IMR-90 (cell line): ENCODE measurements around the gene ZNF582. TPM values are rescaled to one million over a fixed set of nuclear protein-coding genes. Genes with fewer than 3 reads are reported as not detected.

ENCODE experiments used
- ATAC-seq: fragments of 200-7000 bp; cut with Tn5 transposase; 2 replicates; pipeline ENCODE4 v1.9.1; 2020; ENCODE audit warnings: low read depth, mild to moderate bottlenecking, moderate library complexity
- BruUV-seq: library from RNA; stranded (reverse); fragments of 400-500 nt; replicated peaks from 2 replicates; lab custom pipeline; 2021; lab: Mats Ljungman, UMichigan
- CTCF ChIA-PET: fragments of 300-600 bp; formaldehyde crosslinking; extraction: SDS; loops from one replicate; lab custom pipeline; 2021; ENCODE audit warnings: antibody characterized with exemption; lab: Yijun Ruan, JAX
- POLR2A ChIA-PET: fragments of 300-600 bp; sonication (Branson Sonifier 250); formaldehyde crosslinking; loops from one replicate; lab custom pipeline; 2022; ENCODE audit warnings: antibody characterized with exemption; ENCODE audit not compliant: unreplicated experiment; lab: Charles Lee
- DNase-seq: peaks from one replicate; pipeline ENCODE4 v3.0.0; 2013
- H2AFZ ChIP-seq: replicated peaks from 2 replicates; pipeline ENCODE3; 2013; ENCODE audit warnings: low read length, mild to moderate bottlenecking; ENCODE audit not compliant: poor library complexity
- H2AK5ac ChIP-seq: 2 replicates; pipeline ENCODE4 v1.6.1; 2013; ENCODE audit warnings: low read depth, low read length, inconsistent platforms
- H2AK9ac ChIP-seq: replicated peaks from 2 replicates; pipeline ENCODE3; 2013; ENCODE audit warnings: mild to moderate bottlenecking, low read depth, low read length, moderate library complexity; ENCODE audit not compliant: poor library complexity
- H2BK120ac ChIP-seq: 2 replicates; pipeline ENCODE4 v1.6.1; 2013; ENCODE audit warnings: low read depth, low read length, inconsistent platforms
- H2BK15ac ChIP-seq: 3 replicates; pipeline ENCODE4 v1.6.1; 2013; ENCODE audit warnings: low read depth, low read length, inconsistent platforms
- H2BK20ac ChIP-seq: 2 replicates; pipeline ENCODE4 v1.6.1; 2013; ENCODE audit warnings: low read depth, mild to moderate bottlenecking, inconsistent platforms, low read length, moderate library complexity
- H2BK5ac ChIP-seq: 2 replicates; pipeline ENCODE4 v1.6.1; 2013; ENCODE audit warnings: mild to moderate bottlenecking, low read depth, low read length, inconsistent platforms; ENCODE audit not compliant: poor library complexity, severe bottlenecking
- H3K14ac ChIP-seq: replicated peaks from 2 replicates; pipeline ENCODE4 v1.6.1; 2013; ENCODE audit warnings: low read depth, low read length, inconsistent platforms
- H3K18ac ChIP-seq: 2 replicates; pipeline ENCODE4 v1.6.1; 2013; ENCODE audit warnings: low read depth, low read length, control low read depth
- H3K23ac ChIP-seq: 2 replicates; pipeline ENCODE4 v1.6.1; 2013; ENCODE audit warnings: low read depth, low read length, inconsistent platforms
- H3K27ac ChIP-seq: 2 replicates; pipeline ENCODE4 v1.5.1; 2013; ENCODE audit warnings: mild to moderate bottlenecking, control low read depth, low read length; ENCODE audit not compliant: insufficient read depth
- H3K27me3 ChIP-seq: 2 replicates; pipeline ENCODE4 v1.6.1; 2013; ENCODE audit warnings: low read length; ENCODE audit not compliant: control insufficient read depth, insufficient read depth
- H3K36me3 ChIP-seq: 2 replicates; pipeline ENCODE4 v1.6.1; 2013; ENCODE audit warnings: low read length, mixed read lengths; ENCODE audit not compliant: control insufficient read depth, insufficient read depth
- H3K4ac ChIP-seq: 2 replicates; pipeline ENCODE4 v1.6.1; 2013; ENCODE audit warnings: low read depth, low read length, inconsistent platforms
- H3K4me1 ChIP-seq: 2 replicates; pipeline ENCODE4 v1.6.1; 2013; ENCODE audit warnings: low read length, mixed read lengths; ENCODE audit not compliant: control insufficient read depth, insufficient read depth
- H3K4me2 ChIP-seq: 2 replicates; pipeline ENCODE4 v1.6.1; 2013; ENCODE audit warnings: low read depth, mild to moderate bottlenecking, control low read depth, low read length, moderate library complexity
- H3K4me3 ChIP-seq: 2 replicates; pipeline ENCODE4 v1.5.1; 2013; ENCODE audit warnings: low read depth, mild to moderate bottlenecking, control low read depth, low read length, moderate library complexity; ENCODE audit not compliant: insufficient read depth
- H3K56ac ChIP-seq: 2 replicates; pipeline ENCODE4 v1.6.1; 2013; ENCODE audit warnings: low read length, inconsistent platforms; ENCODE audit not compliant: insufficient read depth; ENCODE audit errors: extremely low read depth
- H3K79me1 ChIP-seq, 2 experiments: 2 replicates each; pipeline ENCODE4 v1.6.1; 2013; ENCODE audit warnings: low read length in 2 of 2, inconsistent platforms in 1 of 2, low read depth in 1 of 2
- H3K9ac ChIP-seq: 2 replicates; pipeline ENCODE4 v1.6.1; 2013; ENCODE audit warnings: low read depth, low read length, control low read depth
- H3K9me1 ChIP-seq: 2 replicates; pipeline ENCODE4 v1.6.1; 2013; ENCODE audit warnings: low read length, inconsistent platforms; ENCODE audit not compliant: insufficient read depth
- H3K9me3 ChIP-seq: 2 replicates; pipeline ENCODE4 v1.6.1; 2013; ENCODE audit warnings: low read length; ENCODE audit not compliant: control insufficient read depth, insufficient read depth
- H4K20me1 ChIP-seq: 2 replicates; pipeline ENCODE4 v1.6.1; 2013; ENCODE audit warnings: low read length, inconsistent platforms; ENCODE audit not compliant: insufficient read depth
- H4K5ac ChIP-seq: 2 replicates; pipeline ENCODE4 v1.6.1; 2013; ENCODE audit warnings: mild to moderate bottlenecking, low read depth, low read length, control low read depth
- H4K8ac ChIP-seq, 2 experiments: 2 replicates each; pipeline ENCODE4 v1.6.1; 2013; ENCODE audit warnings: low read depth in 2 of 2, low read length in 2 of 2, control low read depth in 1 of 2, inconsistent platforms in 1 of 2
- H4K91ac ChIP-seq: 2 replicates; pipeline ENCODE4 v1.6.1; 2013; ENCODE audit warnings: low read depth, low read length, inconsistent platforms; ENCODE audit not compliant: insufficient read depth
- BHLHE40 ChIP-seq: fragments of 150-350 bp; IDR thresholded peaks from 2 replicates; pipeline ENCODE4 v1.6.1; 2016; ENCODE audit warnings: mild to moderate bottlenecking, low read depth, low read length
- CEBPB ChIP-seq: IDR thresholded peaks from 2 replicates; pipeline ENCODE4 v1.6.1; 2012; ENCODE audit warnings: low read depth, low read length, improper control_type of control experiment
- FOS ChIP-seq: fragments of 150-350 bp; IDR thresholded peaks from 2 replicates; pipeline ENCODE4 v1.6.1; 2016; ENCODE audit warnings: low read depth, low read length
- MAFK ChIP-seq: IDR thresholded peaks from 2 replicates; pipeline ENCODE4 v1.6.1; 2012; ENCODE audit warnings: low read depth, low read length, improper control_type of control experiment
- MAZ ChIP-seq: IDR thresholded peaks from 2 replicates; pipeline ENCODE4 v1.6.1; 2012; ENCODE audit warnings: low read depth, mild to moderate bottlenecking, low read length, improper control_type of control experiment, moderate library complexity, borderline replicate concordance
- MXI1 ChIP-seq: IDR thresholded peaks from 2 replicates; pipeline ENCODE4 v1.6.1; 2012; ENCODE audit warnings: low read depth, mild to moderate bottlenecking, low read length, moderate library complexity, borderline replicate concordance
- NFE2L2 ChIP-seq: fragments of 150-350 bp; IDR thresholded peaks from 2 replicates; pipeline ENCODE4 v1.6.1; 2016; ENCODE audit warnings: low read depth, mild to moderate bottlenecking, low read length
- POLR2A ChIP-seq: IDR thresholded peaks from 2 replicates; pipeline ENCODE4 v1.6.1; 2012; ENCODE audit warnings: mild to moderate bottlenecking, low read depth, low read length
- RAD21 ChIP-seq: IDR thresholded peaks from 2 replicates; pipeline ENCODE4 v1.6.1; 2012; ENCODE audit warnings: low read length, improper control_type of control experiment
- RCOR1 ChIP-seq: IDR thresholded peaks from 2 replicates; pipeline ENCODE4 v1.6.1; 2012; ENCODE audit warnings: mild to moderate bottlenecking, low read length, improper control_type of control experiment; ENCODE audit not compliant: insufficient replicate concordance
- RFX5 ChIP-seq: IDR thresholded peaks from 2 replicates; pipeline ENCODE4 v1.8.0; 2012; ENCODE audit warnings: low read depth, mild to moderate bottlenecking, low read length, moderate library complexity
- SMC3 ChIP-seq: fragments of 150-350 bp; IDR thresholded peaks from 2 replicates; pipeline ENCODE4 v1.6.1; 2016; ENCODE audit warnings: low read depth, mild to moderate bottlenecking, antibody characterized with exemption, low read length, moderate library complexity
- WGBS, 2 experiments: methylation state at CpG; one replicate each; pipeline versions ENCODE4 v1.1.5 to v1.1.7; 2013; ENCODE audit warnings: missing lambda C conversion rate in 2 of 2; ENCODE audit not compliant: insufficient read length in 1 of 2; ENCODE audit errors: extremely low coverage in 2 of 2; 5-methylcytosine and 5-hydroxymethylcytosine counted together
- dilution Hi-C: fragments of 300-500 bp; cut with HindIII; formaldehyde crosslinking; loops from one replicate; pipeline ENCODE4 v1.14.3; 2018; ENCODE audit warnings: low sequenced_read_pairs; ENCODE audit not compliant: unreplicated experiment
- in situ Hi-C: fragments of 300-500 bp; cut with MboI; formaldehyde crosslinking; loops from 3 replicates; pipeline ENCODE4 v1.14.3; 2019; ENCODE audit warnings: low sequenced_read_pairs, inconsistent platforms, mixed read lengths
- intact Hi-C: fragments of 100-400 bp; cut with micrococcal nuclease; formaldehyde crosslinking; loops from 2 replicates; pipeline ENCODE4 v1.10.0; 2022
- polyA plus RNA-seq, 3 experiments: library from polyadenylated mRNA; depleted of rRNA; stranded (reverse); fragments of >200 nt; gene quantifications; 2 replicates each; pipeline ENCODE4 v1.2.3, GENCODE V29; 2012; ENCODE audit warnings: low replicate concordance in 1 of 3
- total RNA-seq: library from RNA; depleted of rRNA; stranded (reverse); fragments of >200 nt; gene quantifications from 2 replicates; pipeline ENCODE4 v1.2.3, GENCODE V29; 2012
- TF ChIP-seq, protein P1 (sequence below): fragments of 150-350 bp; IDR thresholded peaks from 2 replicates; pipeline ENCODE4 v1.6.1; 2017; ENCODE audit warnings: mild to moderate bottlenecking, antibody characterized with exemption, low read length, low read depth
- TF ChIP-seq, protein P2 (sequence below): conservative IDR thresholded peaks from 2 replicates; pipeline ENCODE4 v1.5.1; 2012; ENCODE audit warnings: mild to moderate bottlenecking, low read depth, low read length, improper control_type of control experiment
- TF ChIP-seq, protein P3 (sequence below): fragments of 150-350 bp; IDR thresholded peaks from 2 replicates; pipeline ENCODE4 v1.6.1; 2016; ENCODE audit warnings: low read depth, mild to moderate bottlenecking, low read length, moderate library complexity, borderline replicate concordance

Gene ZNF582
- total and polyA plus RNA-seq, 2 of the 4 experiments (the other 2 are of a cell fraction), result 1.6 to 1.8 TPM

DNA sequence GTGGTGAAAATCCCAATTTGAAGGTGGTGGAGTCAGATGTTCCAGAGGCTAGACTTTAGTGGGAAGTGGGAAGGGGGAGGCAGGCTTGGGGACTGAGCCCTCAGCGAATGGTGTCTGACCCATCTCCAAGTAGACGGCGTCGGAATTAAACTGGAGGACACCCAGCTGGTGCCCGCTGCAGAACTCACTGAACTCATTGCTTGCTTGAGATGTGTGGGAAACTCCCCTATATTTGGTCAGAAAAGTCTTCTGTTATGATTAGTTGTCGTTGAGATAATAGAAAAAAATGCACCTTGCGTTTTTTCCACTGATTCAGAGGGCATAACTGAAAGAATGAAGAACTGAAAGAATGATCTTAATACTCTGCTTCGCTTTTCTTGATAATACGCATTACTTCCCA is 9.9 kb upstream of the ZNF582 start:
- POLR2A ChIA-PET, result interaction anchor here (1.0 kb wide), 1 partner anchor 10 kb away, joined by 4 read pairs; the partner anchor contains the start of gene ZNF582

More for the DNA sequence above, 9.9 kb upstream of the ZNF582 start:
- no peak for TF ChIP-seq POLR2A
- no peak for TF ChIP-seq CEBPB
- TF ChIP-seq SMC3, result no peak
- TF ChIP-seq RAD21, result no peak
- TF ChIP-seq MXI1, result no peak
- TF ChIP-seq, protein P1, sequence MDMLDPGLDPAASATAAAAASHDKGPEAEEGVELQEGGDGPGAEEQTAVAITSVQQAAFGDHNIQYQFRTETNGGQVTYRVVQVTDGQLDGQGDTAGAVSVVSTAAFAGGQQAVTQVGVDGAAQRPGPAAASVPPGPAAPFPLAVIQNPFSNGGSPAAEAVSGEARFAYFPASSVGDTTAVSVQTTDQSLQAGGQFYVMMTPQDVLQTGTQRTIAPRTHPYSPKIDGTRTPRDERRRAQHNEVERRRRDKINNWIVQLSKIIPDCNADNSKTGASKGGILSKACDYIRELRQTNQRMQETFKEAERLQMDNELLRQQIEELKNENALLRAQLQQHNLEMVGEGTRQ, result no peak
- no peak for TF ChIP-seq FOS
- TF ChIP-seq, protein P2, sequence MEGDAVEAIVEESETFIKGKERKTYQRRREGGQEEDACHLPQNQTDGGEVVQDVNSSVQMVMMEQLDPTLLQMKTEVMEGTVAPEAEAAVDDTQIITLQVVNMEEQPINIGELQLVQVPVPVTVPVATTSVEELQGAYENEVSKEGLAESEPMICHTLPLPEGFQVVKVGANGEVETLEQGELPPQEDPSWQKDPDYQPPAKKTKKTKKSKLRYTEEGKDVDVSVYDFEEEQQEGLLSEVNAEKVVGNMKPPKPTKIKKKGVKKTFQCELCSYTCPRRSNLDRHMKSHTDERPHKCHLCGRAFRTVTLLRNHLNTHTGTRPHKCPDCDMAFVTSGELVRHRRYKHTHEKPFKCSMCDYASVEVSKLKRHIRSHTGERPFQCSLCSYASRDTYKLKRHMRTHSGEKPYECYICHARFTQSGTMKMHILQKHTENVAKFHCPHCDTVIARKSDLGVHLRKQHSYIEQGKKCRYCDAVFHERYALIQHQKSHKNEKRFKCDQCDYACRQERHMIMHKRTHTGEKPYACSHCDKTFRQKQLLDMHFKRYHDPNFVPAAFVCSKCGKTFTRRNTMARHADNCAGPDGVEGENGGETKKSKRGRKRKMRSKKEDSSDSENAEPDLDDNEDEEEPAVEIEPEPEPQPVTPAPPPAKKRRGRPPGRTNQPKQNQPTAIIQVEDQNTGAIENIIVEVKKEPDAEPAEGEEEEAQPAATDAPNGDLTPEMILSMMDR, result no peak
- no peak for TF ChIP-seq RCOR1
- TF ChIP-seq MAZ, result no peak
- TF ChIP-seq MAFK, result no peak
- TF ChIP-seq RFX5, result no peak
- TF ChIP-seq NFE2L2, result no peak
- TF ChIP-seq, protein P3, sequence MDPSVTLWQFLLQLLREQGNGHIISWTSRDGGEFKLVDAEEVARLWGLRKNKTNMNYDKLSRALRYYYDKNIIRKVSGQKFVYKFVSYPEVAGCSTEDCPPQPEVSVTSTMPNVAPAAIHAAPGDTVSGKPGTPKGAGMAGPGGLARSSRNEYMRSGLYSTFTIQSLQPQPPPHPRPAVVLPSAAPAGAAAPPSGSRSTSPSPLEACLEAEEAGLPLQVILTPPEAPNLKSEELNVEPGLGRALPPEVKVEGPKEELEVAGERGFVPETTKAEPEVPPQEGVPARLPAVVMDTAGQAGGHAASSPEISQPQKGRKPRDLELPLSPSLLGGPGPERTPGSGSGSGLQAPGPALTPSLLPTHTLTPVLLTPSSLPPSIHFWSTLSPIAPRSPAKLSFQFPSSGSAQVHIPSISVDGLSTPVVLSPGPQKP, result no peak
- TF ChIP-seq BHLHE40, result no peak
- Histone ChIP-seq H3K9me1 (peaks cover 7% of the 10 kb centered on the region), H3K56ac (peak overlapping the region; percentile 7; the same call in 1 of the 2 replicates), H2AFZ (peak overlapping the region; percentile 67), H3K14ac (no peak overlapping the region; the same call in 1 of the 2 replicates), H2AK9ac (no peak overlapping the region), H3K18ac (no peak overlapping the region), H2BK120ac (no peak overlapping the region), H2AK5ac (no peak overlapping the region), H3K27me3 (no peaks in the 10 kb centered on the region), H3K23ac (no peak overlapping the region), H3K27ac (peak overlapping the region; percentile 76), H3K4me1 (no peaks in the 10 kb centered on the region), H3K4me2 (peak overlapping the region; percentile 66), H3K79me1 (peaks cover 10 to 19% of the 10 kb centered on the region in 2 experiments), H3K36me3 (peaks cover 8% of the 10 kb centered on the region; the same call in 1 of the 2 replicates), H3K9ac (peak overlapping the region; percentile 61), H4K20me1 (no peaks in the 10 kb centered on the region), H2BK20ac (no peak overlapping the region), H4K8ac (peak overlapping the region; percentile 61 to 99; a peak in 3 of 4 replicates), H3K4ac (no peak overlapping the region), H3K9me3 (peaks cover 18% of the 10 kb centered on the region), H2BK5ac (no peak overlapping the region), H2BK15ac (no peak overlapping the region), H3K4me3 (peak overlapping the region; percentile 79), H4K91ac (no peak overlapping the region), H4K5ac (peak overlapping the region; percentile 12; the same call in 1 of the 2 replicates)
- ATAC-seq (peak; percentile 1; the same call in 1 of the 2 replicates), DNase-seq (peak; percentile 39)
- BruUV-seq, result no TSS peak
- intact Hi-C loops (loop anchor here (2.0 to 5.0 kb wide), 2 partner anchors 74 to 134 kb away; partner anchors contain the start of genes ZFP28 and ZNF667), in situ Hi-C loops (loop anchor here (25.0 kb wide), 1 partner anchor 984 kb away; the partner anchor contains the start of gene ZNF548), dilution Hi-C loops (no loop called here)
- CTCF ChIA-PET, result no interaction called here
- 23% methylated on average over 5 of the region's 9 CpGs; no CpG with 5 or more reads in 1 of the 2 experiments for WGBS, 2 experiments
